Fibroblast of pulmonary artery (primary cell): ENCODE results near the gene STAP2.

Experiments used
- DNase-seq: peaks from one replicate; pipeline ENCODE4 v3.0.0-alpha.2; 2010; ENCODE audit warnings: low read depth
- H3K4me3 ChIP-seq: replicated peaks from 2 replicates; pipeline ENCODE4 v1.5.1; 2011; ENCODE audit warnings: low read depth, mild to moderate bottlenecking, control low read depth, low read length, moderate library complexity
- CTCF ChIP-seq: IDR thresholded peaks from 2 replicates; pipeline ENCODE4 v1.5.1; 2011; ENCODE audit warnings: mild to moderate bottlenecking, control low read depth, low read length, inconsistent platforms; ENCODE audit errors: missing control alignments

STAP2 gene

GRCh38 chr19:4302243-4302640, 36.4 kb downstream of the STAP2 start, which contains the start of gene TMIGD2:
Gene TMIGD2 (minus strand): TSS chr19:4302389. CDS start chr19:4302385, 4 bp downstream.
- DNase-seq = no peak
- no peak within 1 kb of the TSS for H3K4me3 ChIP-seq
- no peak for TF ChIP-seq CTCF

- no peak for TF ChIP-seq CTCF
- H3K4me3 ChIP-seq = no peak overlapping the region
- no peak for DNase-seq
Measured at GRCh38 chr19:4301590-4302242, 36.9 kb downstream of the STAP2 start.

- TF ChIP-seq CTCF = no peak
- DNase-seq = no peak
- no peak overlapping the region for H3K4me3 ChIP-seq
Measured at GRCh38 chr19:4300589-4300988, 38.0 kb downstream of the STAP2 start.

GRCh38 chr19:4298810-4299550, 39.6 kb downstream of the STAP2 start:
- no peak for DNase-seq
- H3K4me3 ChIP-seq = no peak overlapping the region
- no peak for TF ChIP-seq CTCF

GRCh38 chr19:4297901-4298809, 40.5 kb downstream of the STAP2 start:
- TF ChIP-seq CTCF = no peak
- no peak for DNase-seq
- H3K4me3 ChIP-seq = no peak overlapping the region

- TF ChIP-seq CTCF = no peak
- H3K4me3 ChIP-seq = no peak overlapping the region
- DNase-seq = no peak
Measured at GRCh38 chr19:4295972-4296771, 42.5 kb downstream of the STAP2 start.
